Measurements from ENCODE around the gene VPS18. TPM values are rescaled to one million over a fixed set of nuclear protein-coding genes. Genes with fewer than 3 reads are reported as not detected.
A peak's percentile ranks its signal among the peaks of the same experiment; 100 is the strongest.

The VPS18 gene
- total RNA-seq, 4 donors from 2014 or later = 15.0 to 24.9 (median 19.7) TPM

GRCh38 chr15:40846841-40847222 is 47.4 kb upstream of the VPS18 start:
- Histone ChIP-seq H3K9me3 (no peaks in the 10 kb centered on the region), H3K36me3 (peaks cover 7% of the 10 kb centered on the region), H3K27ac (peak overlapping the region; percentile 90), H3K27me3 (no peaks in the 10 kb centered on the region), H3K4me1 (peaks cover 51% of the 10 kb centered on the region), H3K4me3 (peak overlapping the region; percentile 58)
- TF ChIP-seq EP300 (IDR thresholded peaks at IDR 0.05) (no peak), POLR2AphosphoS5 (IDR thresholded peaks at IDR 0.05) (no peak), POLR2A (IDR thresholded peaks at IDR 0.05) (no peak), CTCF (IDR thresholded peaks at IDR 0.05) (no peak)
- no peak for DNase-seq (ENCODE audit: low spot score in 2 of 2)

GRCh38 chr15:40847223-40847961 is 46.9 kb upstream of the VPS18 start:
- no peak for DNase-seq (ENCODE audit: low spot score in 2 of 2)
- Histone ChIP-seq H3K4me1 (peaks cover 51% of the 10 kb centered on the region), H3K27ac (peak overlapping the region; percentile 90), H3K27me3 (no peaks in the 10 kb centered on the region), H3K9me3 (no peaks in the 10 kb centered on the region), H3K36me3 (peaks cover 7% of the 10 kb centered on the region), H3K4me3 (peak overlapping the region; percentile 58)
- 38% methylated on average over 7 of the region's 7 CpGs for WGBS
- no peak for TF ChIP-seq EP300 (IDR thresholded peaks at IDR 0.05)
- no peak for TF ChIP-seq POLR2A (IDR thresholded peaks at IDR 0.05)
- TF ChIP-seq POLR2AphosphoS5 (IDR thresholded peaks at IDR 0.05) = no peak
- no peak for TF ChIP-seq CTCF (IDR thresholded peaks at IDR 0.05)

GRCh38 chr15:40850576-40851112 is 43.6 kb upstream of the VPS18 start:
- Histone ChIP-seq H3K36me3 (peaks cover 31% of the 10 kb centered on the region), H3K9me3 (no peaks in the 10 kb centered on the region), H3K4me3 (no peak overlapping the region), H3K27ac (no peak overlapping the region), H3K27me3 (no peaks in the 10 kb centered on the region), H3K4me1 (peaks cover 22% of the 10 kb centered on the region)
- DNase-seq (ENCODE audit: low spot score in 2 of 2) = no peak
- no peak for TF ChIP-seq EP300 (IDR thresholded peaks at IDR 0.05)
- TF ChIP-seq CTCF (IDR thresholded peaks at IDR 0.05) = no peak
- TF ChIP-seq POLR2AphosphoS5 (IDR thresholded peaks at IDR 0.05) = no peak
- no peak for TF ChIP-seq POLR2A (IDR thresholded peaks at IDR 0.05)
- WGBS = 74% methylated on average over 8 of the region's 8 CpGs

GRCh38 chr15:40852529-40852928 is 41.7 kb upstream of the VPS18 start:
- TF ChIP-seq POLR2A (IDR thresholded peaks at IDR 0.05) = no peak
- TF ChIP-seq CTCF (IDR thresholded peaks at IDR 0.05) = no peak
- no peak for TF ChIP-seq EP300 (IDR thresholded peaks at IDR 0.05)
- TF ChIP-seq POLR2AphosphoS5 (IDR thresholded peaks at IDR 0.05) = no peak
- no peak for DNase-seq (ENCODE audit: low spot score in 2 of 2)
- Histone ChIP-seq H3K27me3 (no peaks in the 10 kb centered on the region), H3K4me1 (peaks cover 16% of the 10 kb centered on the region), H3K9me3 (no peaks in the 10 kb centered on the region), H3K27ac (no peak overlapping the region), H3K4me3 (no peak overlapping the region), H3K36me3 (peaks cover 46% of the 10 kb centered on the region)
- WGBS = 77% methylated on average over 5 of the region's 5 CpGs

GRCh38 chr15:40853241-40853890 is 40.9 kb upstream of the VPS18 start:
- Histone ChIP-seq H3K4me3 (no peak overlapping the region), H3K36me3 (peaks cover 46% of the 10 kb centered on the region), H3K4me1 (peaks cover 16% of the 10 kb centered on the region), H3K27ac (no peak overlapping the region), H3K27me3 (no peaks in the 10 kb centered on the region), H3K9me3 (no peaks in the 10 kb centered on the region)
- WGBS = 100% methylated on average over 2 of the region's 16 CpGs
- no peak for TF ChIP-seq CTCF (IDR thresholded peaks at IDR 0.05)
- TF ChIP-seq EP300 (IDR thresholded peaks at IDR 0.05) = no peak
- no peak for TF ChIP-seq POLR2A (IDR thresholded peaks at IDR 0.05)
- no peak for TF ChIP-seq POLR2AphosphoS5 (IDR thresholded peaks at IDR 0.05)
- DNase-seq (ENCODE audit: low spot score in 2 of 2) = peak in 1 of 2 donors; percentile 51
